H9 (cell line): Measurements from ENCODE around the gene KRTAP4-2. TPM values are rescaled to one million over a fixed set of nuclear protein-coding genes. Genes with fewer than 3 reads are reported as not detected.

Experiments used
- DNase-seq: peaks from one replicate; pipeline ENCODE4 v3.0.0-alpha.2; 2017
- H2AFZ ChIP-seq: one replicate; pipeline ENCODE4 v1.6.1; 2013; ENCODE audit warnings: mild to moderate bottlenecking, low read length, control low read depth, moderate library complexity
- H2AK5ac ChIP-seq: 2 replicates; pipeline ENCODE4 v1.6.1; 2013; ENCODE audit warnings: low read length, control low read depth, mixed read lengths; ENCODE audit not compliant: insufficient read length
- H2BK120ac ChIP-seq: one replicate; pipeline ENCODE4 v1.6.1; 2013; ENCODE audit warnings: low read depth, mild to moderate bottlenecking, low read length, control low read depth, inconsistent platforms; ENCODE audit not compliant: poor library complexity, severe bottlenecking
- H2BK12ac ChIP-seq: 2 replicates; pipeline ENCODE4 v1.6.1; 2013; ENCODE audit warnings: low read length, control low read depth, mixed read lengths, low read depth; ENCODE audit not compliant: insufficient read length
- H2BK15ac ChIP-seq: 2 replicates; pipeline ENCODE4 v1.6.1; 2013; ENCODE audit warnings: low read depth, low read length, control low read depth
- H2BK20ac ChIP-seq: one replicate; pipeline ENCODE4 v1.6.1; 2013; ENCODE audit warnings: low read depth, mild to moderate bottlenecking, low read length, control low read depth, inconsistent platforms; ENCODE audit not compliant: poor library complexity, severe bottlenecking
- H2BK5ac ChIP-seq: 2 replicates; pipeline ENCODE4 v1.6.1; 2013; ENCODE audit warnings: low read length, control low read depth, mixed read lengths; ENCODE audit not compliant: insufficient read length
- H3K14ac ChIP-seq: 2 replicates; pipeline ENCODE4 v1.6.1; 2013; ENCODE audit warnings: low read length, control low read depth; ENCODE audit not compliant: insufficient read depth
- H3K18ac ChIP-seq: 2 replicates; pipeline ENCODE4 v1.6.1; 2013; ENCODE audit warnings: low read depth, mild to moderate bottlenecking, mixed read lengths, low read length, control low read depth; ENCODE audit not compliant: insufficient read length
- H3K23ac ChIP-seq: 2 replicates; pipeline ENCODE4 v1.6.1; 2013; ENCODE audit warnings: low read length, control low read depth, mixed read lengths, low read depth; ENCODE audit not compliant: insufficient read length
- H3K23me2 ChIP-seq: 2 replicates; pipeline ENCODE4 v1.6.1; 2013; ENCODE audit warnings: low read depth, mild to moderate bottlenecking, mixed read lengths, low read length, control low read depth; ENCODE audit not compliant: insufficient read length, poor library complexity, severe bottlenecking
- H3K27ac ChIP-seq: 2 replicates; pipeline ENCODE4 v1.5.1; 2013; ENCODE audit warnings: low read length, control low read depth, mixed read lengths, low read depth; ENCODE audit not compliant: insufficient read length
- H3K27me3 ChIP-seq: 2 replicates; pipeline ENCODE4 v1.6.1; 2013; ENCODE audit warnings: low read length, control low read depth, inconsistent platforms; ENCODE audit not compliant: insufficient read depth
- H3K4ac ChIP-seq: 2 replicates; pipeline ENCODE4 v1.6.1; 2013; ENCODE audit warnings: low read depth, mild to moderate bottlenecking, control low read depth, inconsistent platforms, low read length, moderate library complexity
- H3K4me1 ChIP-seq: 2 replicates; pipeline ENCODE4 v1.6.1; 2013; ENCODE audit warnings: low read length, control low read depth, inconsistent platforms; ENCODE audit not compliant: insufficient read depth
- H3K4me2 ChIP-seq: 2 replicates; pipeline ENCODE4 v1.6.1; 2013; ENCODE audit warnings: low read length, control low read depth, mixed read lengths; ENCODE audit not compliant: insufficient read length, insufficient read depth
- H3K56ac ChIP-seq: 2 replicates; pipeline ENCODE4 v1.6.1; 2013; ENCODE audit warnings: low read depth, mild to moderate bottlenecking, mixed read lengths, low read length, control low read depth; ENCODE audit not compliant: insufficient read length
- H3K79me1 ChIP-seq: 2 replicates; pipeline ENCODE4 v1.6.1; 2013; ENCODE audit warnings: low read depth, mild to moderate bottlenecking, moderate library complexity, low read length, control low read depth, inconsistent platforms; ENCODE audit not compliant: insufficient read depth, poor library complexity, severe bottlenecking
- H3K79me2 ChIP-seq: 2 replicates; pipeline ENCODE4 v1.6.1; 2013; ENCODE audit warnings: low read length, control low read depth, inconsistent platforms; ENCODE audit not compliant: insufficient read depth
- H3K9ac ChIP-seq: 2 replicates; pipeline ENCODE4 v1.6.1; 2013; ENCODE audit warnings: low read length, control low read depth, mixed read lengths; ENCODE audit not compliant: insufficient read length; ENCODE audit errors: extremely low read depth
- H3K9me3 ChIP-seq: one replicate; pipeline ENCODE4 v1.6.1; 2013; ENCODE audit warnings: low read depth, low read length, inconsistent platforms; ENCODE audit not compliant: control insufficient read depth
- H3T11ph ChIP-seq: one replicate; pipeline ENCODE4 v1.6.1; 2013; ENCODE audit warnings: mild to moderate bottlenecking, low read length, control low read depth, inconsistent platforms
- H4K20me1 ChIP-seq: one replicate; pipeline ENCODE4 v1.6.1; 2013; ENCODE audit not compliant: control insufficient read depth, insufficient read length, insufficient read depth
- H4K5ac ChIP-seq: 2 replicates; pipeline ENCODE4 v1.6.1; 2013; ENCODE audit warnings: low read depth, mild to moderate bottlenecking, mixed read lengths, low read length, control low read depth; ENCODE audit not compliant: insufficient read length
- H4K8ac ChIP-seq: replicated peaks from 2 replicates; pipeline ENCODE4 v1.6.1; 2013; ENCODE audit warnings: low read length, control low read depth, mixed read lengths, low read depth; ENCODE audit not compliant: insufficient read length
- H4K91ac ChIP-seq: 2 replicates; pipeline ENCODE4 v1.6.1; 2013; ENCODE audit warnings: low read depth, mild to moderate bottlenecking, moderate library complexity, mixed read lengths, low read length, control low read depth; ENCODE audit not compliant: insufficient read length
- H3K27ac Mint-ChIP-seq, 3 experiments: 2 replicates in 2 of 3; 3 replicates in 1 of 3; pipeline ENCODE4 v1.8.0; 2020 to 2021; ENCODE audit warnings: mixed read lengths in 3 of 3, mild to moderate bottlenecking in 1 of 3, moderate library complexity in 1 of 3
- H3K27me3 Mint-ChIP-seq: 2 replicates; pipeline ENCODE4 v1.8.0; 2021; ENCODE audit warnings: low read depth, mild to moderate bottlenecking, moderate library complexity, mixed read lengths
- H3K36me3 Mint-ChIP-seq, 3 experiments: 2 replicates in 2 of 3; 3 replicates in 1 of 3; pipeline ENCODE4 v1.8.0; 2020 to 2021; ENCODE audit warnings: low read depth in 3 of 3, mixed read lengths in 3 of 3; ENCODE audit not compliant: insufficient read depth in 1 of 3
- H3K4me1 Mint-ChIP-seq, 2 experiments: 2 replicates each; pipeline ENCODE4 v1.8.0; 2020; ENCODE audit warnings: mixed read lengths in 2 of 2
- H3K4me3 Mint-ChIP-seq, 2 experiments: 2 replicates in 1 of 2; 3 replicates in 1 of 2; pipeline ENCODE4 v1.8.0; 2020 to 2021; ENCODE audit warnings: mild to moderate bottlenecking in 2 of 2, mixed read lengths in 2 of 2, moderate library complexity in 1 of 2
- H3K9me3 Mint-ChIP-seq, 2 experiments: 2 replicates in 1 of 2; 3 replicates in 1 of 2; pipeline ENCODE4 v1.8.0; 2020; ENCODE audit warnings: mild to moderate bottlenecking in 2 of 2, mixed read lengths in 2 of 2, moderate library complexity in 1 of 2
- WGBS: extraction: QIAGEN DNeasy Blood & Tissue Kit; methylation state at CpG from one replicate; pipeline ENCODE4 v1.1.7; 2013; ENCODE audit warnings: missing lambda C conversion rate, low lambda C conversion rate, mixed read lengths; ENCODE audit not compliant: insufficient read length; ENCODE audit errors: extremely low coverage; 5-methylcytosine and 5-hydroxymethylcytosine counted together
- total RNA-seq: library from RNA; stranded (reverse); gene quantifications from 2 replicates; pipeline ENCODE4 v1.2.1, GENCODE V29; 2021
- TF ChIP-seq, protein P1 (sequence below): fragments of 200-600 bp; sonication (generic); conservative IDR thresholded peaks from 3 replicates; pipeline ENCODE4 v1.8.0; 2021; ENCODE audit warnings: antibody characterized with exemption, mild to moderate bottlenecking

Gene KRTAP4-2
- total RNA-seq, 1 experiment from 2014 or later: not detected

GRCh38 chr17:41176744-41177387 is 1.2 kb downstream of the KRTAP4-2 start:
- Mint-ChIP-seq H3K27me3 (no peaks in the 10 kb centered on the region; the same call in 1 of the 2 replicates), H3K4me3 (no peak overlapping the region), H3K27ac (no peak overlapping the region), H3K36me3 (no peaks in the 10 kb centered on the region), H3K4me1 (0 out of 4 replicates have a peak, but pooled peaks cover 0 to 3% of the 10 kb centered on the region in 2 experiments), H3K9me3 (no peaks in the 10 kb centered on the region; a peak in 2 of 5 replicates)
- TF ChIP-seq, protein P1, sequence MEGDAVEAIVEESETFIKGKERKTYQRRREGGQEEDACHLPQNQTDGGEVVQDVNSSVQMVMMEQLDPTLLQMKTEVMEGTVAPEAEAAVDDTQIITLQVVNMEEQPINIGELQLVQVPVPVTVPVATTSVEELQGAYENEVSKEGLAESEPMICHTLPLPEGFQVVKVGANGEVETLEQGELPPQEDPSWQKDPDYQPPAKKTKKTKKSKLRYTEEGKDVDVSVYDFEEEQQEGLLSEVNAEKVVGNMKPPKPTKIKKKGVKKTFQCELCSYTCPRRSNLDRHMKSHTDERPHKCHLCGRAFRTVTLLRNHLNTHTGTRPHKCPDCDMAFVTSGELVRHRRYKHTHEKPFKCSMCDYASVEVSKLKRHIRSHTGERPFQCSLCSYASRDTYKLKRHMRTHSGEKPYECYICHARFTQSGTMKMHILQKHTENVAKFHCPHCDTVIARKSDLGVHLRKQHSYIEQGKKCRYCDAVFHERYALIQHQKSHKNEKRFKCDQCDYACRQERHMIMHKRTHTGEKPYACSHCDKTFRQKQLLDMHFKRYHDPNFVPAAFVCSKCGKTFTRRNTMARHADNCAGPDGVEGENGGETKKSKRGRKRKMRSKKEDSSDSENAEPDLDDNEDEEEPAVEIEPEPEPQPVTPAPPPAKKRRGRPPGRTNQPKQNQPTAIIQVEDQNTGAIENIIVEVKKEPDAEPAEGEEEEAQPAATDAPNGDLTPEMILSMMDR: no peak
- Histone ChIP-seq H3K27ac (no peak overlapping the region), H2BK120ac (no peak overlapping the region), H3K4me2 (no peak overlapping the region), H3K23me2 (no peaks in the 10 kb centered on the region), H2BK15ac (no peak overlapping the region), H2AK5ac (no peak overlapping the region), H2BK12ac (no peak overlapping the region), H3K27me3 (no peaks in the 10 kb centered on the region), H3K79me2 (no peaks in the 10 kb centered on the region), H4K5ac (no peak overlapping the region), H3K4ac (no peak overlapping the region), H3K14ac (no peak overlapping the region), H3K9ac (no peak overlapping the region), H3K23ac (no peak overlapping the region), H2AFZ (no peak overlapping the region), H2BK5ac (no peak overlapping the region), H3K18ac (no peak overlapping the region), H3T11ph (no peak overlapping the region), H3K79me1 (no peaks in the 10 kb centered on the region), H3K4me1 (no peaks in the 10 kb centered on the region), H3K56ac (no peak overlapping the region), H2BK20ac (no peak overlapping the region), H3K9me3 (no peaks in the 10 kb centered on the region), H4K8ac (no peak overlapping the region), H4K20me1 (no peaks in the 10 kb centered on the region), H4K91ac (no peak overlapping the region)
- DNase-seq: no peak
- WGBS: no CpG with 5 or more reads among the region's 3 CpGs
